Lower leg skin (tissue), 3 donors: ENCODE results near the gene CXXC5.

Source experiments
- POLR2A ChIP-seq, 2 donors: fragments of 450-650 bp; IDR thresholded peaks; one replicate each; pipeline ENCODE4 v1.6.1; 2016 to 2017; ENCODE audit warnings: antibody characterized with exemption in 2 of 2, mild to moderate bottlenecking in 1 of 2, moderate library complexity in 1 of 2
- TF ChIP-seq, protein P1 (sequence below), 3 donors: fragments of 450-650 bp; IDR thresholded peaks; one replicate each; pipeline ENCODE4 v1.5.1; 2016; ENCODE audit warnings: antibody characterized with exemption in 3 of 3, mild to moderate bottlenecking in 3 of 3, moderate library complexity in 2 of 3

DNA sequence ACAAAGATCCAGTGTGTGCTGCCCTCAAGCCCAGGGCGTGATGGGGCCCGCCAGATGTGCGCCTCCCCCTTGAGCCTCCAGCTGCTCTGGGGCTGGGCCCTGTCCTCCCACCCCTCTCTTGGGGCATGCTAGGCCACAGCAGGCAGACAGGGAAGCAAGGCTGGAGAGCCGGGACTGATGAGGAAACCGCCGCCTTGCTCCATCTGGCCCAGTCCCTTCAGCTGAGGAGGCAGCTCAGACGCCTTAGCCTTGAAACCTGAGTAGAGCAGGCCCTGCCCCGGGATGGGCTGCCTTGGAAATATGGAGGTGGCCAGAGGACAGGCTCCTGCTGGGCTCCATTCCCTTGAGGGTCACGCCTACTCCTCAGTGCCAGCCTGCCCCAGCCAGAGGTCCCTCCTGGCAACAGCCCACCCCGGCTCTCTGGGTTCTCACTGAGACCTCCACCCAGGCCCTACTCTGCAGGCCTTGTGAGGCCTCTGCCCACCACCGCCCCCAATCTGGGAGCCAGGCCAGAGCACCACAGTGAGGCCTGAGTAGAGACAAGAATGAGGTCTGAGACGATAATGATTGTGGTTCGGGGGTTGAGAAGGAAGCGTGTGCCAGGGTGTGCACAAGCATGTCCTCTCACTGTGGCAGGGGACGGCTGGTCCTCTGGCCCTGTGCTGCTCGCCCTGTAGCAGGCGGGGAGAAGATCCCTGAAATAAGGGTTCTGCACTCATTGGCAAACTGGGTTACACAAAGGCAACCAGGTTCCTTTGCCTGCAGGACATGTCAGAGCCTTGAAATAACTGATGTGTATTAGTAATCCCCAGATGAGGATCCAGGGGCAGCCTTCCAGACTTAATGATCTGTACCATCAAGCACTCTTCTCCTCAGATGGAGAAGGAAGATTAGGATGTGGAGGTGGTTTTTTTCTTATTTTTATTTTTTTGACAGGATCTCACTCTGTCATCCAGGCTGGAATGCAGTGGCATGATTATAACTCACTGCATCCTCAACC is 30.9 kb downstream of the CXXC5 start:
- TF ChIP-seq, protein P1, sequence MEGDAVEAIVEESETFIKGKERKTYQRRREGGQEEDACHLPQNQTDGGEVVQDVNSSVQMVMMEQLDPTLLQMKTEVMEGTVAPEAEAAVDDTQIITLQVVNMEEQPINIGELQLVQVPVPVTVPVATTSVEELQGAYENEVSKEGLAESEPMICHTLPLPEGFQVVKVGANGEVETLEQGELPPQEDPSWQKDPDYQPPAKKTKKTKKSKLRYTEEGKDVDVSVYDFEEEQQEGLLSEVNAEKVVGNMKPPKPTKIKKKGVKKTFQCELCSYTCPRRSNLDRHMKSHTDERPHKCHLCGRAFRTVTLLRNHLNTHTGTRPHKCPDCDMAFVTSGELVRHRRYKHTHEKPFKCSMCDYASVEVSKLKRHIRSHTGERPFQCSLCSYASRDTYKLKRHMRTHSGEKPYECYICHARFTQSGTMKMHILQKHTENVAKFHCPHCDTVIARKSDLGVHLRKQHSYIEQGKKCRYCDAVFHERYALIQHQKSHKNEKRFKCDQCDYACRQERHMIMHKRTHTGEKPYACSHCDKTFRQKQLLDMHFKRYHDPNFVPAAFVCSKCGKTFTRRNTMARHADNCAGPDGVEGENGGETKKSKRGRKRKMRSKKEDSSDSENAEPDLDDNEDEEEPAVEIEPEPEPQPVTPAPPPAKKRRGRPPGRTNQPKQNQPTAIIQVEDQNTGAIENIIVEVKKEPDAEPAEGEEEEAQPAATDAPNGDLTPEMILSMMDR (IDR thresholded peaks at IDR 0.05), result no peak
- no peak for TF ChIP-seq POLR2A (IDR thresholded peaks at IDR 0.05)
